KBM-7 (cell line): ENCODE results near the gene STON2.

Source experiments
- DNase-seq: peaks from one replicate; pipeline ENCODE4 v3.0.0-alpha.2; 2015
- in situ Hi-C: fragments of 300-500 bp; cut with MboI; formaldehyde crosslinking; loops from 2 replicates; pipeline ENCODE4 v1.14.3; 2020; ENCODE audit warnings: low sequenced_read_pairs, low pct_unique_long_range_greater_than_20kb, mixed read lengths

Gene STON2

GRCh38 chr14:81277096-81277495 is 123.0 kb downstream of the STON2 start:
- DNase-seq: no peak
- in situ Hi-C loops: loop anchor here (10.0 kb wide), 1 partner anchor 188 kb away; no protein-coding TSS in a partner anchor

- DNase-seq: no peak
- in situ Hi-C loops: loop anchor here (10.0 kb wide), 1 partner anchor 188 kb away; no protein-coding TSS in a partner anchor
Observed at GRCh38 chr14:81276073-81277069, 123.8 kb downstream of the STON2 start.

- in situ Hi-C loops: loop anchor here (10.0 kb wide), 1 partner anchor 189 kb away; no protein-coding TSS in a partner anchor
- no peak for DNase-seq
Observed at GRCh38 chr14:81275305-81276072, 124.6 kb downstream of the STON2 start.

GRCh38 chr14:81273961-81274575 is 126.1 kb downstream of the STON2 start:
- in situ Hi-C loops: loop anchor here (10.0 kb wide), 1 partner anchor 191 kb away; no protein-coding TSS in a partner anchor
- DNase-seq: no peak

GRCh38 chr14:81273521-81273920 is 126.6 kb downstream of the STON2 start:
- in situ Hi-C loops: loop anchor here (10.0 kb wide), 1 partner anchor 191 kb away; no protein-coding TSS in a partner anchor
- DNase-seq: no peak

GRCh38 chr14:81272317-81272716 is 127.8 kb downstream of the STON2 start:
- no peak for DNase-seq
- in situ Hi-C loops: loop anchor here (10.0 kb wide), 1 partner anchor 192 kb away; no protein-coding TSS in a partner anchor

- DNase-seq: no peak
- in situ Hi-C loops: loop anchor here (10.0 kb wide), 1 partner anchor 195 kb away; no protein-coding TSS in a partner anchor
Observed at GRCh38 chr14:81269979-81270375, 130.1 kb downstream of the STON2 start.

GRCh38 chr14:81269100-81269978 is 130.8 kb downstream of the STON2 start:
- in situ Hi-C loops: no loop called here
- DNase-seq: peak; percentile 81

GRCh38 chr14:81268016-81268416 is 132.1 kb downstream of the STON2 start:
- peak; percentile 80 for DNase-seq
- in situ Hi-C loops: no loop called here

- in situ Hi-C loops: no loop called here
- DNase-seq: no peak
Observed at GRCh38 chr14:81265636-81266169, 134.4 kb downstream of the STON2 start.

GRCh38 chr14:81264671-81265070 is 135.5 kb downstream of the STON2 start:
- in situ Hi-C loops: no loop called here

GRCh38 chr14:81263777-81264410 is 136.2 kb downstream of the STON2 start:
- no peak for DNase-seq
- in situ Hi-C loops: no loop called here

More at GRCh38 chr14:81264671-81265070, 135.5 kb downstream of the STON2 start:
- DNase-seq: no peak

GRCh38 chr14:81261176-81261575 is 138.9 kb downstream of the STON2 start:
- in situ Hi-C loops: no loop called here
- no peak for DNase-seq

- DNase-seq: no peak
- in situ Hi-C loops: no loop called here
Observed at GRCh38 chr14:81260732-81261131, 139.4 kb downstream of the STON2 start.

GRCh38 chr14:81256289-81256960 is 143.7 kb downstream of the STON2 start:
- in situ Hi-C loops: no loop called here
- DNase-seq: peak; percentile 76

GRCh38 chr14:81252278-81252677 is 147.8 kb downstream of the STON2 start:
- no peak for DNase-seq
- in situ Hi-C loops: no loop called here

GRCh38 chr14:81247271-81247766 is 152.8 kb downstream of the STON2 start:
- no peak for DNase-seq

More at GRCh38 chr14:81247271-81247766, 152.8 kb downstream of the STON2 start:
- in situ Hi-C loops: no loop called here
